ENCODE results near the gene CATSPER4.

Gene CATSPER4

GRCh38 chr1:26190373-26190987 is at the start of gene CATSPER4:
CATSPER4 (plus strand) TSS chr1:26190602; CDS start chr1:26190628, 26 bp downstream.
- peak in 1 of 14 donors; percentile 2 for DNase-seq

GRCh38 chr1:26142159-26142558 is 48.2 kb upstream of the CATSPER4 start:
- no peak for DNase-seq

GRCh38 chr1:26145041-26145959 is 45.1 kb upstream of the CATSPER4 start:
- peak in 12 of 14 donors; percentile 25 to 76 (median 45) for DNase-seq

GRCh38 chr1:26145960-26146294 is 44.5 kb upstream of the CATSPER4 start:
- no peak for DNase-seq

GRCh38 chr1:26148887-26149286 is 41.5 kb upstream of the CATSPER4 start:
- DNase-seq: no peak

GRCh38 chr1:26153966-26154532 is 36.4 kb upstream of the CATSPER4 start:
- no peak for DNase-seq

- no peak for DNase-seq
These were observed 35.7 kb upstream of the CATSPER4 start for GRCh38 chr1:26154750-26155149.

GRCh38 chr1:26155370-26156284 is 34.8 kb upstream of the CATSPER4 start:
- DNase-seq: no peak

- DNase-seq: peak in 1 of 14 donors; percentile 32
These were observed 33.9 kb upstream of the CATSPER4 start for GRCh38 chr1:26156285-26157038.

- DNase-seq: no peak
These were observed 32.0 kb upstream of the CATSPER4 start for GRCh38 chr1:26158271-26158907.

GRCh38 chr1:26158908-26159742 is 31.3 kb upstream of the CATSPER4 start, which contains the start of gene FAM110D:
FAM110D (plus strand) TSS chr1:26159079; CDS start chr1:26161292, 2,213 bp downstream.
- no peak for DNase-seq

- DNase-seq: no peak
These were observed 30.7 kb upstream of the CATSPER4 start for GRCh38 chr1:26159743-26160039.

- DNase-seq: no peak
These were observed 29.6 kb upstream of the CATSPER4 start for GRCh38 chr1:26160527-26161414.

GRCh38 chr1:26161415-26162219 is 28.8 kb upstream of the CATSPER4 start:
- peak in 9 of 14 donors; percentile 19 to 62 (median 38) for DNase-seq

GRCh38 chr1:26162220-26162709 is 28.1 kb upstream of the CATSPER4 start:
- no peak for DNase-seq

- no peak for DNase-seq
These were observed 26.7 kb upstream of the CATSPER4 start for GRCh38 chr1:26163684-26164035.

- peak in 5 of 14 donors; percentile 9 to 48 (median 25) for DNase-seq
These were observed 26.2 kb upstream of the CATSPER4 start for GRCh38 chr1:26164036-26164860.
